T follicular helper cell (primary cell): ENCODE measurements around the gene PTK6.

Experiments used
- DNase-seq: peaks from one replicate; pipeline ENCODE4 v3.0.0-alpha.2; 2020; ENCODE audit warnings: low read depth

Gene PTK6

DNA sequence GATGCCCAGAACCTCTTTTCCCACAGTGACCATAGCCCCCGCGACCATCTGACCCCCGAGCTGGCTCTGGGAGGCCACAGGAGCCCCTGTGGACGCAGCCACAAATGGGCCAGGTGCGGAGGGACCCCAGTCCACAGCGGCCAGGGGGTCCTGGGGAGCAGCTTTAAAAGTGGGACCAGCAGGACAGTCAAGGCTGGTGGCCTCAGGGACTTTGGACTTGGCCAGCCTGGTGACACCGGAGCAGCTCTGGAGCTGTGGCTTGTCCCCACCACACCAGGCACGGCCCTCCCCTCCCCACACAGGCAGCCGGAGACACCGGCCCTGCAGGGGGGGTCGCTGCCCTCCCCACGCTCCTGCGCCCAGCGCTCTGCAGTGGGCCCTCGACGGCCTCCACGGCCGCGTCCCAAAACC lies 20.3 kb upstream of the PTK6 start:
- DNase-seq, result no peak

DNA sequence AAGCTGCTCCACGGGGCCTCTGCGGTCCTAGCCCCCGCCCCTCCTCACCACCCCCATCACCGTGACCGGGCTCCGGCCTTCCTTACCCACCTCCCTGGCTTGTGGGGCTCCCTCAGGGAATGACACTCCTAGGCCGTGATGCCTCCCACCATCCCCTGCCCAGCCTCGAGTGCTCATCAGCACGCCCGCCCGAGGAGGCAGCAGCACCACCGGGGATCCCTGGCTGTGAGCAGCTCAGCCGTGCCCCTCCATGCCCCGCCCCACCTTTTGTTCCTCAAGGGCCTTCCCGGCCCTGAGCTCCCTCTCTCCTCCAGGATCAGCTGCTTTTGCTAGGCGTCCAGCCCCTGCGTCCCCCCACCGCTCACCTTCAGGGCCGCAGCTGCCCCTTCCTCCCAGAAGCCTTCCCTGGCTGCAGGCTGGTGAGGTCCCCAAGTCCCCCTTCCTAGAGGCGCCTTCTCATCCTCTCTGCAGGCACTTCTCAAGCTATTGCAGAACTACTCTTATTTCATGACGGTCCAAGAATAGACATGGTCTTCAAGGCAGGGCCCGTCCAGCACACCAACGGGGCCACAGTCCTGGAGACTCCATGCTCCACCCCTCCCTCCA lies 19.8 kb upstream of the PTK6 start:
- DNase-seq, result no peak

DNA sequence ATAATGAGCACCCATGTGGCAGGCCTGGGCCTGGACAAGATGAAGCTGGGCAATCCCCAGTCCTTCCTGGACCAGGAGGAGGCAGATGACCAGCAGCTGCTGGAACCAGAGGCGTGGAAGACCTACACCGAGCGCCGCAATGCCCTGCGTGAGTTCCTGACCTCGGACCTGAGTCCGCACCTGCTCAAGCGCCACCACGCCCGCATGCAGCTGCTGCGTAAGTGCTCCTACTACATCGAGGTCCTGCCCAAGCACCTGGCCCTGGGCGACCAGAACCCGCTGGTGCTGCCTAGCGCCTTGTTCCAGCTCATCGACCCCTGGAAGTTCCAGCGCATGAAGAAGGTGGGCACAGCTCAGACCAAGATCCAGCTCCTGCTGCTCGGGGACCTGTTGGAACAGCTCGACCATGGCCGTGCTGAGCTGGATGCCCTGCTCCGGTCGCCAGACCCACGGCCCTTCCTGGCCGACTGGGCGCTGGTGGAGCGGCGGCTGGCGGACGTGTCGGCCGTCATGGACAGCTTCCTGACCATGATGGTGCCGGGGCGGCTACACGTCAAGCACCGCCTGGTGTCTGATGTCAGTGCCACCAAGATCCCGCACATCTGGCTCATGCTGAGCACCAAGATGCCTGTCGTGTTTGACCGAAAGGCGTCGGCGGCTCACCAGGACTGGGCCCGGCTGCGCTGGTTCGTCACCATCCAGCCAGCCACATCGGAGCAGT lies 18.6 kb upstream of the PTK6 start:
- no peak for DNase-seq

DNA sequence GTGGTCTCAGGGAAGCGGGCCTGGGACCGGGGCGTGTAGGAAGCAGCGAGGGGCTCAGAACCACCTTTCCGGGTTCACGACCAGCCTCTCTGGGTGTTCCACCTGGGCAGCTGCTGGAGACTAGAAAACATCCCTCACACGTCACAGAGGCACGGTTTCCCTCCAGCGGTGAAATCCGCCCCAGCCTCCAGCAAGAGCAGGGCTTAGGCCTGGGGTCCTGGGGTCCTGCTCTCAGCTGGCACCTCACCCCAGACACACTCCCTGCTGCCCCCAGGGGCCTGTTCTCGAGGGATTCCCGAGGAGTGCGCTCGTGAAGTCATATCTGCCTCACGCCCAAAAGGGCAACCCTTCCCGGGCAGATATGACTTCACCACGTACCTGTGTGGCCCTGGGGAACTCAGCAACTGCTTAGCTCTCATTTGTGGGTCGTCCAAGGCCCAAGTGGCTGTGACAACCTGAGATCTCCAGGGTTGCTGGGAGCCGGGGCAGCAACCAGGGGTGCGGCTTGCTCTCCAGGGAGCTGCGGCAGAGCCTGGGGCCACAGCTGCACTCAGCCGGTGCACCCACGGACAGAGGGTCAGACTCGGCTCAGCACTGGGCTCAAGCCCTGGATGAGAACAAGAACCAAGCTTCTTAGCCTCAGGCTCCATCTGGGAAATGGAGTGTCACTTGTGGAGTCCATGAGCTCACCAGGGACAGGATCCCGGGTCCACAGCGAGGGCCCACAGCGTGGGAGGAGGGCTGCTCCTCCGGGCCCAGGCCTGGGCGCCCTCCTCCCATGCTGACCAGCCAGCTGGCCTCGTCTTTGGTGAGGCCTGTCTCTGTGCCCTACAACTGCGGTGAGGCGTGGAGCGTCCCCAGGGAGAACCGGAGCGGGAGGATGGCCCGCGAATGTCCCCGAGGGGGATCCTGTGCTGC lies 17.4 kb upstream of the PTK6 start:
- DNase-seq, result no peak

DNA sequence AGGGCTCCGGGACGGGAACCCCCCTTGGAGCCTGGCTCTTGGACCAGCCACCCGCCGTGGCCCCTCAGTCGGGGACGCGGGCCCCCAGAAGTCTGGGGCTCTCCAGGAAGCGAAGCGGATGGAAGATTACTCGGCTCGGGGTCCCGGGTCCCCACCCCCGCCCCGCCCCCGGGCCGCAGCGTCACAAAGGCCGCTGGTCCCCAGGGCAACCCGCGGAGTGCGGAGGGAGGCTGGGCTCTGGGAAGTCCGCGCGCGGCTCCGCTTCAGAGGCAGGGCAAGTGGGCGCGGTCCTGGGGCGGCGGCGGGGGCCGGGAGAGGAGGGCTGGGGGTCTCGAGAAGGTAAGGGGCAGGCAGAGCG lies 16.7 kb upstream of the PTK6 start, which contains the start of gene FNDC11:
TSS of gene FNDC11 (plus strand) at position 227 of the 358 bp plus-strand sequence. CDS start 1,505 bp downstream, outside the sequence.
- peak; percentile 31 for DNase-seq

DNA sequence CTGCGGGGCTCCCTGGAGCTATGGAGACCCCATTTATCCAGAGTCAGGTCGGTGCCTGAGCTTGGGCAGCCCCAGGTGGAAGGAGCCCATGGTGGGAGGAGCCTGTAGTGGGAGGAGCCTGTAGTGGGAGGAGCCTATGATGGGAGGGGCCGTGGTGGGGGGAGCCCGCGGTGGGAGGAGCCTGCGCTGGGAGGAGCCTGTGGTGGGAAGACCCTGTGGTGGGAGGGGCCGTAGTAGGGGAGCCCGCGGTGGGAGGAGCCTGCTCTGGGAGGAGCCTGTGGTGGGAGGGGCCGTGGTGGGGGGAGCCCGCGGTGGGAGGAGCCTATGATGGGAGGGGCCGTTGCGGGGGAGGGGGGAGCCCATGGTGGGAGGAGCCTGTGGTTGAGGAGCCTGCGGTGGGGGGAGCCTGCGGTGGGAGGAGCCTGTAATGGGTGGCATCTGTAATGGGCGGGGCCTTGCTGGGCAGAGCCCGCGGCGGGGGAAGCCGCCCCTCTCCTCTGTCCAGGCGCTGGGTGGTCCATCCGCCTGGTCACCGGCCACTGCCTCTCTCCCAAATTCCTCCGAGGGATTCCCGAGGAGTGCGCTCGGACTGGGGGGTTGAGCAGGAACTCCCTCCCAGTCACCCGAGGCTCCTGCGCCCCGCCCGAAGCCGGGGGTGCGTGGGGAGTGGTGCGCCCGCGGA lies 16.2 kb upstream of the PTK6 start:
- peak; percentile 94 for DNase-seq

DNA sequence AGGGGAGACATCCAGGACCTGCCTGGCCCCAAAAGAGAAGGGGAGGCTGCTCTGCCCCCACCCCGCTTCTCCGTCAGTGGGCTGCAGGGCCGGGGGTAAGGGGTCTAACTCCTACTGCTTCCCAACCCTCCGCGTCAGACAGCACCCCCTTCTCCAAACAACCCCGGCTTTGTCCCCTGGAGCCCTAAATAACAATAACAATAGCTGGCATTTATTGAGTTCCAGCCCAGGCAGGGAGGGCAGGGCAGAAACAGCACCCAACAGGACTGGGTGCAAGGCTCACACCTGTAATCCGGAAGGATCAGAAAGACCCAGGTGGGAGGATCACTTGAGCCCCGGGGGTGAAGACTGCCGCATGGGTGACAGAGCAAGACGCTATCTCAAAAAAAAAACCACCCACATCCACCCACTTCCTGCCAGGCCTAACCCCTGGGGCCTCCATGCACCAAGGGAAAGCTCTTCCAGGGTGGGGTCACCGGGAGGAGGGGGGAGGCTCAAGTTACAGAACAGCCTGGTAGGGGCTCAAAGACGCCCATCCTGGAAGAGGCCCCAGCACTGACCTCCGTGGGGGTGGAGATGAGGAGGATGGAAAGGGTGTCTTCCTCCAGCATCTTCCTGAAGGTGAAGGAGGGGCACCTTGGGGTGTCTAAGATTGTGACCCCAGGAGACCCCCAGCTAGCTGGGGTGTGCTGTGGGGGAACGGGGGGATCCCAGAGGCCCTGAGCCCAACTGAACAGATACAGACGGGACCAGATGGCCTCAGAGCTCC lies 15.5 kb upstream of the PTK6 start:
- DNase-seq, result peak; percentile 34

DNA sequence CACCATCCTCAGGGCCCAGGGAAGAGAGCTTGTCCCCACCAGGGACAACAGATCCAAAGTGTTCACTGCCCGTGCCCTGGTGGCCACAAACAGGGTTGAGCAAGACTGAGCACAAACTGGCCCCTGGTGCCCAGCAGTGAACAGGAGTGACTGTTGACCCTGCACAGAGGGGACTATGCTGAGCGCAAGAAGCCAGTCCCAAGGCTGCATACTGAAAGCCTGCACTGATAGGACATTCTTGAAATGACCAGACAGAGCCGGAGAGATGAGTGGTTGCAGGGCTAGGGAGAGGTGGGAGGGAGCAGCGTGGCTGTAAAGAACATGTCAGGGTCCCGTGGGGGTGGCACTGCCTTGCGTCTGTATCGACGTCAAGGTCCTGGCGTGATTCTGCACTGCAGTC lies 13.9 kb upstream of the PTK6 start:
- no peak for DNase-seq

DNA sequence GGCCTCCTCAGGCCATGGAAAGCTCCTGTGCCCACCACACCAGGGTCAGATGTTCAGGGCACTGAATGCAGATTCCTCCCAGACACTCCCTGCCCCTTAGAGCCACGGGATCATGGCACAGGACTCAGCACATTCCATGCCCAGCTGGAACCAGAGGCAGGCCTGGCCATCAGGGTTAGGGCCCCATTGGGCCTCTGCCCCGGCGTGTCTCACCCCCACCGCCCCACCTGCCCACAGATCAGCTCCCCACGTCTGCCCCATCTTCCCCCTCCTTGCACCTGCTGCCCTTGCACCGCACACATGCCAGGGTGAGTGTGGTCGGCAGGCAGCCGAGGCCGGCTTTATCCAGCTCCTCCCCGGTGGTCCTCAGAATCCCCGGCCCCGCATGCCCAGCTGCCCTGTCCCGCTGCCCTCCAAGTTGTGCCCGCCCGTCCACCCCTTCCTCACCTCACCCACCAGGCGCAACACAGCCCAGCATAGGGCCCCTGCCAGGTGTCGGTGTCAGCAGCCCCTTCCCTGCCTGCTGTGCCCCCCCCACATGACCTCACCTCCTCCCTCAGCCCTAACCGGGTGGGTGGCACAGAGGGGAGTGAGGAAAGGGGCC lies 12.6 kb upstream of the PTK6 start:
- no peak for DNase-seq

DNA sequence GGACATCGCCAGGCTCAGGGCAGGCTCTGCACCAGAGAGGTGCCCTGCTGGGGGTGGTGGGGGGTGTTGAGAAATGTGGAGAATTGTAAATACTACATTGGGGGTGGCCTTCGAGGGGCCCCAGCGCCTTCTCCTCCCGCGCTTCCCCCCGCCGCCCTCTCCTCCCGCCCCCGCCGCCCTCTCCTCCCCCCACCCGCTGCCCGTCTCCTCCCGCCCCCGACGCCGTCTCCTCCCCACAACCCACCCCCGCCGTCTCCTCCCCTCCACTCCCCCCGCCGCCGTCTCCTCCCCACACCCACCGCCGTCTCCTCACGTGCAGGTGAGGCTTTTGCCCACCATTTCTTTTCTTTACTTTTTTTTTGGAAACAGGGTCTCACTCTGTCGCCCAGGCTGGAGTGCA lies 11.8 kb upstream of the PTK6 start:
- no peak for DNase-seq

DNA sequence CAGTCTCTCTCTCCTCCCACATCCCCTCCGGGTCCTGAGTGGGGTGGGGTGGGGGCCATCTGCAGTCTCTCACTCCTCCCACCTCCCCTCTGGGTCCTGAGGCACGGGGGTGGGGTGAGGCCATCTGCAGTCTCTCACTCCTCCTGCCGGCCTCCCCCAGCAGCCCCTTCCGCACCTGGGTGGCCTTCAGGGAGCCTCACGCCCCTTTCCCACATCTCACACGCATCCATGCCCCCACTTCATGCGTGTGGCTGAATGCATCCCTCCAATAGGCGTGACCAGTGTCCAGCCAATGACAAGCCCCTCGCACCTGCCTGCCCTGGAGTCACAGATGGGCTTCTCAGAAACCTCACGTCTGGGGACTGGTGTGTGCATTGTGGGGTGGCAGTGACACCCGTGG lies 11.4 kb upstream of the PTK6 start:
- DNase-seq, result no peak

DNA sequence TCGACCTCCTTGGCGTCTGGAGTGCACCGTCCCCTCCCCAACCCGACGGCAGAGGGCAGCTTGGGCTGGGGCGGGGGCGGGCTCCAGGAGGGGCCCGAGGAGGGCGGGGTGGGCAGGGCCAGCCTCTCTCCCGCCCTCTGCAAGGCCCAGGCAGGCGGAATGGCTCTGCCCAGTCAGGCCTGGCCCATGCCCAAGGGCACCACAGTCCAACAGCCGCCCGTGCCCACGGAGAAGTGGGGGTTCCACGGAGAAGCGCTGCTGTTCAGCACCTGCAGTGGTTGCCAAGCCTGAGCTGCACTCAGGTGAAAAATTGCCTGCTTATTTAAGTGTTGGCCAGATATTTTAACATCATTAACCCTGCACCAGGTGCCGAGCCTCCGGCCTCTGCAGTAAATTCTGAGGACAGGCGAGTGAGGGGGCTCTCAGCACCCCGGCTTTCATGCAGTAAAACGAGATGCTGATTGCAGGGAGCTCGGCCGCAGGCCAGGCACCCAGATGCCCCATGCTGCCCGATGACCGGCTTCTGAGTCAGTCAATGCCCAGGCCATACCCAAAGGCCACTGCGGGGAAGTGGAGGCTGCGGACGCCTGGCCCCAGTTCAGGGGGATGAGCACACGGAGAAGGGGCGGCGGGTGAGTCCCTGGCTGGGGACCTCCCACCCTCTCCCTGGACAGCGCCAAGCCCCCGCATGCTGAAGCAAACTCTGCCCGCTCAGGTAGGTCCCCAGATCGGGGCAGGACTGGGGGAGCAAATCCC lies 10.7 kb upstream of the PTK6 start, which contains the start of gene SRMS:
TSS of gene SRMS (minus strand) at position 25 of the 756 bp plus-strand sequence. CDS start 286 bp downstream, outside the sequence.
- DNase-seq, result no peak

DNA sequence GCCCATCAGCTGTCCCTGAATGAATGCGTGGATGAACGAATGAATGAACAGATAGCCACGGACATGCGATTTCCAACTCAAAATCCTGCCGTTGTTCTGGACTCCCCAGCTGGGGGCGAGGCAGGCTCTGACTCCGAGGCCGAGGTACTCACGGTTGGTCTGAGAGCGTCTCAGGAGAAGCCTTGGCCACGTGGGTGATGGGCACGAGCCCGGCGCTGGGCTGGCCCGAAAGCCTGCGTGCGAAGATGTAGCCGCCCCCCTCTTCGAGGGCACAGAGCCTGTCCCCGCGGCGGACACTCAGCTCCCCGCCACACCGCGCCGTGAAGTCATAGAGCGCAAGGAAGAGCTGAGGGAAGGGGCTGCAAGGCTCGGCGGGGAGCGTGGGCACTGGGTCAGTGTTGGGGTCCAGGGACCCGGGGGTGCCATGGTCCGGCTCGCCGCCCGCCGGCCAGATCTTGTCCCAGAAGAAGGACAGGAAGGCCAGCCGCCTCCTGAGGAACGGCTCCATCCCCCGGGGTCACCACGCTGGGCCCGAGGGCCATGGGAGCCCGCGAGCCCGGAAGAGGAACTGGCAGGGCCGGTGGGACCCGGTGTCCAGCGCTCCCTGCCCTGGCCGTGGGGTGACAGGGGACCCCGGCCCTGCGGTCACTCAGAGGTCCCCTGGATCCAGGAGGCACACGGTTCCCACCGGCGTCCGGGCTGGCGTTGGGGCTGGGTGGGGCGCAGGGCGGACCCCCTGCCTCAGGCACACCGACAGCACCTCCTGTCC lies 10.0 kb upstream of the PTK6 start:
- no peak for DNase-seq

DNA sequence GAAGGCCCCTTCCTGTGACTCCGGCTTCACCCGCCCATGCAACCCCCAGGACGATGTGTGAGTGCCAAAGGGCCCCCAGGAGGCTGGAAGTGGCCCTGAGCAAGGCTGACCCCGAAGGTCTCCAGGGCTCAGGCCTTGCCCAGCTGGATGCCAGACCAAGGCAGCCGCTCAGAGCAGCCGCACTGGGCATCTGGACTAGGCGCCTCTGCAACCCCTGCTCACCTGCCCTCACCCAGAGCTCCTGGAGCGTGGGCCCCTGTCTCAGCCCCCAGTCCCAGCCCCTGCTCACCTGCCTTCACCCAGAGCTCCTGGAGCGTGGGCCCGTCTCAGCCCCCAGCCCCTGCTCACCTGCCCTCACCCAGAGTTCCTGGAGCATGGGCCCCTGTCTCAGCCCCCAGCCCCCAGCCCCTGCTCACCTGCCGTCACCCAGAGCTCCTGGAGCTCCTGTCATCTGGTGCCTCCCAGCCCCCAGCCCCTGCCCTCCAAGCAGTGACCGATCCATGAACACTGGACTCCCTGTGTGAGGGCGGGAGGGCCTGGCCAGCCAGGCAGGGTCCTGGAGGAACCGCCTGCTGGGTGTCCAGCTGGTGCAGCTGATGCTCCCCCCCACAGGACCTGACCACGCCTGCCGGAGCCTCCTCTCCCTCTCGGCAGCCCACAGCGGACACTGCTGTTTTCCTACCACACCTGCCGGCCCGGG lies 9.2 kb upstream of the PTK6 start:
- no peak for DNase-seq

DNA sequence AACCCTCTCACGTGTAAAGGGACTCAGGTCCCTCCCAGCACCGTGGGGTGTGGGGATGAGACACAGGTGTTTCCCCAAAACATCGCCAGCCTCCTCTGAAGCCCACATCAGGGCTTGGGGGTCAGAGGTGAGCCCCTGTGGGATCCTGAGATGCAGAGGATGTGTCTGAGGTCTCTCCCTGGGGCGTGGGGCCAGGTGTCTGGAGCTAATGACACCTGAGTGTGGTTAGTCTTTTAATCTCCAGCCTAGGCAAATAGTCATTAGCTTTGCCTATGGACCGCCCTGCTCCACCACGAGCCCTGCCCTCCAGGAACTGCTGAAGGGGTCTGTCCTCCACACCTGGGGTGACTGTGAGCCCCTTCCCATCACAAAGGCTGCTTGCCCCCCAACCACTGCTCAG lies 8.6 kb upstream of the PTK6 start:
- DNase-seq, result no peak

DNA sequence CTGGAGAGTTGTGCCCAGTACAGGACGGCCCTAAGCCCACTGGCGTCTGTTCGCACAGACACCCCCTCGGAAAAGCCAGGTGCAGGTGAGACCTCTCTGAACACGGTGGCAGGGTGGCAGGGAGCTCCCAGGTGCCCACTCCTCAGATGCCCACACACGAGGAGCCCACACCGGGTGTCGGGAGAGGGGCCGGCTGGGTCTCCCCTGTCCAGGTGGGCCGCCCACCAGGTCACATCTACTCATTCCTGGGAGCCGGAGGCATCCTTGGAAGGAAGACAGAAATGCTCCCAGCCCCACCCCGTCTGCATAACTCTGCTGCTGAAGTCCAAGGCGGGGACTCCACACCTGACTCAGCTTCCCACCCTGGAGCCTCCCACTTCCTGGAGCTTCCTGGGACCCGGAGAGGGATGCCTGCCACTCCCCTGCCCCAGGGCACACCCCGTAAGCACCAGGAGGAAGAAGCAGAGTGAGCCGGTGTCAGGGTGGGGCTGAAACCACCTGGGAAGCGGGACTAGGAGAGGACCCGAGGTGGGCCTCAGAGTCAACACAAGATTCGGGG lies 7.9 kb upstream of the PTK6 start:
- no peak for DNase-seq

DNA sequence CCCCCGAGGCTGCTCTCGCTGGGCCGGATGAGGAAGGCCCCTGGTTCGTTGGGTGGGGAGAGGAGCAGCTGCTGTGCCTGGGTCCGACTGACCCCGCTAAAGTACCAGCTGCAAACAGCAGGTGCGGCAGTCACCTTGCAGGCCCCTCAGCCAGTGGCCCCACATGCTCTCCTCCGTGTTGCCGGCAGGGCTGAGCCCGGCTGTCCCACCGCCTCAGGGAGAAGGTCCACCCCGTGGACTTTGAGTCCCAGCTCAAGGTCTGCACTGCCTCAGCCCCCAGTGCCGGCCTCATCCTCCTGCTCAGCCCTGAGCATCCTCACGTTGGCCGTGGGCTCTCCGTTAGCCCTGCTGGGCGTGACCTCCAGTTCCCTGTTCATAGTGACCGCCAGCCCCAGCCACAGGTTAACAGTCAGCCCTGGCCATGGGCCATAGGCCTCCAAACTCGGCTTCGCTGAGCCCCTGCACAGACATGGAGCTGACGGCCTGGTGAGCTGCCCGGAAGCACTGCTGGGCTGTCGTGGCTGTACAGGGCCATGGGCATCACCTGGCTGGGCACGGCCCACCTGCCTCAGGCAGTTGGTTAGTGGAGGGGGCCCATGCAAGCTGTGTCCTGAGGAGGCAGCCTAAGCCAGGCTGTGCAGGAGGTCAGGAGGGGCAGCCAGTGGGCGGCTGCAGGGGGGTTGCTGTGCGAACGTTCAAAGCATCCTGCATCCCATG lies 7.2 kb upstream of the PTK6 start:
- no peak for DNase-seq

DNA sequence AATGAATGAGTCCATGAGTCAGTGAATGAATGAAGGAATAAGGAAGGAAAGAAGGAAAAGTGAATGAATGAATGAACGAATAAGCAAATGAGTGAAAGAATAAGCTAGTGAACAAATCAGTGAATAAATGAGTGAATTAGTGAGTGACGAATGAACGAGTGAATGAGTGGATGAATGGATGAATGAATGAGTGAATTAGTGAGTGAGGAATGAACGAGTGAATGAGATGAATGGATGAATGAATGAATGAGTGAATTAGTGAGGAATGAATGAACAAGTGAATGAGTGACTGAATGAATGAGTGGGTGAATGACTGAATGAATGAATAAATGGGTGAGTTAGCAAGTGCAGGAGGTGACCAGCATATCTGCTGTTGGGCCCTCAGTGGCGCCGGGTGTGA lies 6.6 kb upstream of the PTK6 start:
- no peak for DNase-seq
